ENCODE data around the gene NCBP1.

Gene NCBP1

DNA sequence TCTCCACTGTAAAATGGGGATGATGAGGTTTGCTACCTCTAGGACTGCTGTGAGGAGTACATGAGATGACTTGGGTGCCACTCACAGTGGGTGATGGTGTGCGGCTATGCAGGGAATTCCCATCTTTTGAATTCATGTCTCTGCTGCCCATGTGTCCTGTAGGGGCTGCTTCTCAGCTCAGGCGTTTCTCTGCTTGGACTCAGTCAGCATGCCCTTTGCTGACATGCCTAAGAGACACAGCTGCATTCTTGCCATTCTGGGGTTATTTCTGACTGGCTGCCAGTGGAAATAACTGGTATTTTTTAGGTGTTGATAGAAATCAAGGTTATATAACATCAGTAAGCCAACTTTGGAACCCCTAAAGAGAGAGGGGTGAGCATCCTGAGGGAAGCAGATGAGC lies 87.8 kb downstream of the NCBP1 start:
- no peak for DNase-seq

DNA sequence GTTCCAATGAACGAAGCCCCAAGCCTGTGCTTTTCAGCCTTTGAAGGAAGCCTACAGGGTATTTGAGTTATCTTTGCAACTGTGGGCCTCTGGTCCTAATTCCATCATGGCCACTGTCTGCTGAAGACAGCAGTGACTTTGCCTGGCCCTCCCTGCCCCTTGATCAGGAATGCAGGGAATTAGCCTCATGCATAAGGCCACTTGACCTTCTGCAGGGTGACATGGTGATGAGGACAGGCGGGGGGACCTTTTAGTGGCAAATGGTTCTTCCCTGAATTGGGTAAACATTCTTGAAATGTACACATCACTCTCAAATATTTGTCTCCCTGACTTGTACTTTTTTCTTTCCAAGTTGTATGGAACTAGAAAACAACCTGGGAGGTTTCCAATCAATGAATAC lies 88.7 kb downstream of the NCBP1 start:
- no peak for DNase-seq
